ENCODE results near the gene TIMP2. TPM values are rescaled to one million over a fixed set of nuclear protein-coding genes. Genes with fewer than 3 reads are reported as not detected.

Gene TIMP2
- total and polyA plus RNA-seq, 2 experiments from 2014 or later = 10.6 to 22.5 TPM

GRCh38 chr17:78888941-78889518 lies 36.2 kb downstream of the TIMP2 start:
- peaks cover 9% of the 10 kb centered on the region for H3K79me2 ChIP-seq (replicated peaks; ENCODE audit: insufficient read depth)
- no peak for ATAC-seq
- peaks cover 18% of the 10 kb centered on the region for H3K4me1 Mint-ChIP-seq

More at GRCh38 chr17:78888941-78889518, 36.2 kb downstream of the TIMP2 start:
- no peak for DNase-seq (ENCODE audit: low spot score)
- H3K9me2 ChIP-seq (ENCODE audit: insufficient read depth) = no peaks in the 10 kb centered on the region
- H2AFZ ChIP-seq = no peak overlapping the region
- Mint-ChIP-seq H3K9me3 (no peaks in the 10 kb centered on the region), H3K27me3 (ENCODE audit: insufficient read depth, low read depth, poor library complexity) (peaks cover 5% of the 10 kb centered on the region), H3K27ac (no peak overlapping the region; the same call in 1 of the 2 replicates), H3K36me3 (ENCODE audit: low read depth) (no peaks in the 10 kb centered on the region; the same call in 2 of the 3 replicates), H3K4me3 (no peak overlapping the region)
- H3K4me3 ChIP-seq = no peak overlapping the region
- peaks cover 5% of the 10 kb centered on the region; the same call in 1 of the 2 replicates for H3K4me1 ChIP-seq (ENCODE audit: insufficient read depth)
- H3F3A ChIP-seq (replicated peaks; ENCODE audit: low read depth) = no peaks in the 10 kb centered on the region
- H4K20me1 ChIP-seq (replicated peaks; ENCODE audit: insufficient read depth) = peaks cover 2% of the 10 kb centered on the region; the same call in 1 of the 2 replicates
- no peak overlapping the region for H3K27ac ChIP-seq (ENCODE audit: low read depth)
- H3K4me2 ChIP-seq = no peak overlapping the region
- H3K27me3 ChIP-seq (ENCODE audit: insufficient read depth) = no peaks in the 10 kb centered on the region
- H3K36me3 ChIP-seq (ENCODE audit: insufficient read depth) = no peaks in the 10 kb centered on the region
- TF ChIP-seq JUNB (IDR thresholded peaks at IDR 0.05; ENCODE audit: unreplicated experiment) = no peak
- TF ChIP-seq CREB1 (CRISPR knock-in tag; IDR thresholded peaks at IDR 0.05; ENCODE audit: low read depth) = no peak
- no peak for TF ChIP-seq ZNF114 (CRISPR knock-in tag; IDR thresholded peaks at IDR 0.05)
- TF ChIP-seq CTCF (conservative IDR thresholded peaks at IDR 0.05; ENCODE audit: low read depth in 2 of 2) = no peak
- TF ChIP-seq ETS1 (IDR thresholded peaks at IDR 0.05) = no peak
- TF ChIP-seq ZNF462 (CRISPR knock-in tag; IDR thresholded peaks at IDR 0.05) = no peak
- no peak for TF ChIP-seq STAT1 (IDR thresholded peaks at IDR 0.05; ENCODE audit: unreplicated experiment)

All from GM23338 (cell line).